Colonic mucosa (tissue), 4 donors: Measurements from ENCODE around the gene TCEAL3. TPM values are rescaled to one million over a fixed set of nuclear protein-coding genes. Genes with fewer than 3 reads are reported as not detected.
"Not testable (repeated sequence)": the region's sequence is repeated elsewhere in the genome, so short reads cannot be mapped to it uniquely, and the experiment has no call there.

ENCODE experiments used
- DNase-seq: peaks from one replicate; pipeline ENCODE4 v3.0.0-alpha.2; 2020
- H3K27ac ChIP-seq: fragments of 200-600 bp; one replicate; pipeline ENCODE4 v1.8.0; 2021
- H3K27me3 ChIP-seq: fragments of 200-600 bp; one replicate; pipeline ENCODE4 v1.8.0; 2021
- H3K36me3 ChIP-seq: fragments of 200-600 bp; one replicate; pipeline ENCODE4 v1.8.0; 2021
- H3K4me1 ChIP-seq: fragments of 200-600 bp; one replicate; pipeline ENCODE4 v1.8.0; 2021; ENCODE audit warnings: mild to moderate bottlenecking
- H3K4me3 ChIP-seq: fragments of 200-600 bp; one replicate; pipeline ENCODE4 v1.8.0; 2021
- H3K9ac ChIP-seq, 2 donors: one replicate each; pipeline ENCODE4 v1.7.0; 2013; ENCODE audit warnings: control low read depth in 2 of 2, low read depth in 2 of 2, low read length in 2 of 2
- H3K9me3 ChIP-seq: fragments of 200-600 bp; one replicate; pipeline ENCODE4 v1.8.0; 2021
- intact Hi-C: fragments of 100-400 bp; cut with DNase I; formaldehyde crosslinking; loops from one replicate; pipeline ENCODE4 v1.14.1; 2022
- total RNA-seq, 2 donors: library from RNA; stranded (reverse); fragmentation: NEBNext Ultra II Directional in 1 of 2; extraction: Animal tissue kit (Norgen Biotek cat#: 25700) in 1 of 2; gene quantifications; one replicate each; pipeline ENCODE4 v1.2.1, GENCODE V29; 2021
- TF ChIP-seq, protein P1 (sequence below): fragments of 200-600 bp; IDR thresholded peaks from one replicate; pipeline ENCODE4 v1.8.0; 2022; ENCODE audit warnings: antibody characterized with exemption, mild to moderate bottlenecking
- donor health status: healthy.
- donor health status: DM: no; HTN: no; CAD: no.
- donor health status: DM: no; HTN: no; CAD: no.

The TCEAL3 gene
- total RNA-seq, 2 donors from 2014 or later: 4.9 to 7.8 TPM

GRCh38 chrX:103647630-103648029 is 39.9 kb downstream of the TCEAL3 start:
- no peak for DNase-seq
- H3K9me3 ChIP-seq: no peaks in the 10 kb centered on the region
- no peak overlapping the region for H3K9ac ChIP-seq
- H3K4me3 ChIP-seq: no peak overlapping the region
- TF ChIP-seq, protein P1, sequence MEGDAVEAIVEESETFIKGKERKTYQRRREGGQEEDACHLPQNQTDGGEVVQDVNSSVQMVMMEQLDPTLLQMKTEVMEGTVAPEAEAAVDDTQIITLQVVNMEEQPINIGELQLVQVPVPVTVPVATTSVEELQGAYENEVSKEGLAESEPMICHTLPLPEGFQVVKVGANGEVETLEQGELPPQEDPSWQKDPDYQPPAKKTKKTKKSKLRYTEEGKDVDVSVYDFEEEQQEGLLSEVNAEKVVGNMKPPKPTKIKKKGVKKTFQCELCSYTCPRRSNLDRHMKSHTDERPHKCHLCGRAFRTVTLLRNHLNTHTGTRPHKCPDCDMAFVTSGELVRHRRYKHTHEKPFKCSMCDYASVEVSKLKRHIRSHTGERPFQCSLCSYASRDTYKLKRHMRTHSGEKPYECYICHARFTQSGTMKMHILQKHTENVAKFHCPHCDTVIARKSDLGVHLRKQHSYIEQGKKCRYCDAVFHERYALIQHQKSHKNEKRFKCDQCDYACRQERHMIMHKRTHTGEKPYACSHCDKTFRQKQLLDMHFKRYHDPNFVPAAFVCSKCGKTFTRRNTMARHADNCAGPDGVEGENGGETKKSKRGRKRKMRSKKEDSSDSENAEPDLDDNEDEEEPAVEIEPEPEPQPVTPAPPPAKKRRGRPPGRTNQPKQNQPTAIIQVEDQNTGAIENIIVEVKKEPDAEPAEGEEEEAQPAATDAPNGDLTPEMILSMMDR: no peak
- H3K4me1 ChIP-seq: no peaks in the 10 kb centered on the region
- H3K27ac ChIP-seq: no peak overlapping the region
- H3K36me3 ChIP-seq: no peaks in the 10 kb centered on the region
- intact Hi-C loops: no loop called here
- no peaks in the 10 kb centered on the region for H3K27me3 ChIP-seq

DNA sequence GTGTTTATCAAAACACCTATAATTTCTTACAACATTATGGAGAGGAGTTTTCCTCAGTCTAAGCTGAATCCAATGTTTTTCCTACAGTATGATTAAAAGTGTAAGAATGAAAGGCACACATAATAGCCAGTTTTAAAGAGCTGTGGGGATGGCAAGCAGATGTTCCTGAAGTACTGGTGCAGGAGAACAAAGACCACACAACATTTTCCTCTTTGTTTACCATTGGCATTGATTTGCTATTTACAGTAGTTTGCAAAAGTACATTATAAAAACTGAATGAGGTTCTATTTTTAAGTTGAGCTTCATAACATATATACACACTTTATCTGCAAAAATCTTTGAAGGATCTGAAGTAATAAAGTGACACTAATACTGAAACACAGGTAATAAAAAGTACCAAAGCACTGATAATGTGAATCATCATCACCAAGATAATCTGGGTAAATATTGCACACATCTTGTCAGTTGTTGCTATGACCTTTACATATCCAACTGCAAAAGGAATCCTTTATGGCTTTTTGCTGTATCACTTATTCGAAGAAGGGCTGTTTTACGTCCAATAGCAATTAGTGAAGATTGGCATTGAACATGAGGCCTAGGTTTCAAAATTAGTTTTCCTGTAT is 43.5 kb downstream of the TCEAL3 start:
- no peaks in the 10 kb centered on the region for H3K36me3 ChIP-seq
- H3K9ac ChIP-seq: no peak overlapping the region
- no peak overlapping the region for H3K4me3 ChIP-seq
- H3K27me3 ChIP-seq: no peaks in the 10 kb centered on the region
- TF ChIP-seq, protein P1: no peak
- intact Hi-C loops: no loop called here
- H3K27ac ChIP-seq: no peak overlapping the region
- H3K4me1 ChIP-seq: no peaks in the 10 kb centered on the region
- no peaks in the 10 kb centered on the region for H3K9me3 ChIP-seq
- DNase-seq: no peak

DNA sequence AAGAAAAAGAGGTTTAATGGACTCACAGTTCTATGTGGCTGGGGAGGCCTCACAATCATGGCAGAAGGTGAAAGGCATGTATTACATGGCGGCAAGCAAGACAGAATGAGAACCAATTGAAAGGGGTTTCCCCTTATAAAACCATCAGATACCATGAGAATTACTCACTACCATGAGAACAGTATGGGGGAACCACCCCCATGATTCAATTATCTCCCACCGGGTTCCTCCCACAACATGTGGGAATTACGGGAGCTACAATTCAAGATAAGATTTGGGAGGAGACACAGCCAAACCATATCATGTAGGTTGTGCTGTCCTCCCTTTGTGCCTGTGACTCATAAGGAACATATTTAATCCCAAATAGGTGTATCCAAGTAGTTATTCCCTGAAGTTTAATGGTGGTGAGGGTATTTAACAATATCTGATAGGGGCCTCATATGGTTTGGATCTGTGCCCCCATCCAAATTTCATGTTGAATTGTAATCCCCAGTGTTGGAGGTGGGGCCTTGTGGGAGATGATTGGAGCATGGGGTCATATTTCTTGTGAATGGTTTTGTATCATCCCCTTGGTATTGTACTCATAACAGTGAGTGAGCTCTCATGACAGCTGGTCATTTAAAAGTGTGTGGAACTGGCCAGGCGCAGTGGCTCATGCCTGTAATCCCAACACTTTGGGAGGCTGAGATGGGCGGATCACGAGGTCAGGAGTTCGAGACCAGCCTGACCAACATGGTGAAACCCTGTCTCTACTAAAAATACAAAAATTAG is 47.7 kb downstream of the TCEAL3 start:
- H3K4me3 ChIP-seq, H3K27me3 ChIP-seq, intact Hi-C loops, H3K9ac ChIP-seq, DNase-seq, H3K36me3 ChIP-seq, H3K9me3 ChIP-seq, H3K4me1 ChIP-seq, H3K27ac ChIP-seq: not testable (repeated sequence)

- TF ChIP-seq, protein P1: no peak
- no peaks in the 10 kb centered on the region for H3K36me3 ChIP-seq
- no peak overlapping the region for H3K27ac ChIP-seq
- H3K9ac ChIP-seq: no peak overlapping the region
- no peak for DNase-seq
- H3K9me3 ChIP-seq: no peaks in the 10 kb centered on the region
- H3K4me1 ChIP-seq: no peaks in the 10 kb centered on the region
- no peak overlapping the region for H3K4me3 ChIP-seq
- intact Hi-C loops: no loop called here
- no peaks in the 10 kb centered on the region for H3K27me3 ChIP-seq
These were observed 48.9 kb downstream of the TCEAL3 start for GRCh38 chrX:103656617-103657016.

DNA sequence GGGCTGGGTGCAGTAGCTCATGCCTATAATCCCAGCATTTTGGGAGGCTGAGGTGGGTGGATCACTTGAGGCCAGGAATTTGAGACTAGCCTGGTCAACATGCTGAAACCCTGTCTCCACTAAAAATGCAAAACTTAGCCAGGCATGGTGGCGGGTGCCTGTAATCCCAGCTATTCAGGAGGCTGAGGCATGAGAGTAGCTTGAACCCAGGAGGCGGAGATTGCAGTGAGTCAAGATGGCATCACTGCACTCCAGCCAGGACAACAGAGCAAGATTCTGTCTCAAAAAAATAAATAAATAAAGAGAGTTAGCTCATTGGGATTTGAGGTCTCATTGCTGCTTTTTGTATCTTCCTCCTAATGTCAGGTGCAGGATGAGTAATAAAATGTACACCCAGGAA is 49.3 kb downstream of the TCEAL3 start:
- H3K4me1 ChIP-seq, H3K36me3 ChIP-seq: not testable (repeated sequence)

GRCh38 chrX:103658681-103659433 is 51.1 kb downstream of the TCEAL3 start:
- H3K4me3 ChIP-seq: no peak overlapping the region
- no peak overlapping the region for H3K9ac ChIP-seq
- DNase-seq: no peak
- H3K27me3 ChIP-seq: no peaks in the 10 kb centered on the region
- no peaks in the 10 kb centered on the region for H3K4me1 ChIP-seq
- H3K27ac ChIP-seq: no peak overlapping the region
- H3K36me3 ChIP-seq: no peaks in the 10 kb centered on the region
- no peaks in the 10 kb centered on the region for H3K9me3 ChIP-seq
- TF ChIP-seq, protein P1: no peak
- intact Hi-C loops: no loop called here

More for the DNA sequence above, 49.3 kb downstream of the TCEAL3 start:
- H3K27ac ChIP-seq, intact Hi-C loops, H3K9ac ChIP-seq, H3K27me3 ChIP-seq, H3K4me3 ChIP-seq, H3K9me3 ChIP-seq, DNase-seq: not testable (repeated sequence)

GRCh38 chrX:103659460-103659859 is 51.7 kb downstream of the TCEAL3 start:
- H3K9me3 ChIP-seq, DNase-seq, H3K36me3 ChIP-seq, intact Hi-C loops, H3K27me3 ChIP-seq, H3K27ac ChIP-seq, H3K9ac ChIP-seq, H3K4me1 ChIP-seq, H3K4me3 ChIP-seq: not testable (repeated sequence)
